Stimulated activated CD8-positive, alpha-beta memory T cell treated with anti-CD3 and anti-CD28 coated beads, Interleukin-15, amount 100 ng/mL, for 4 hours (primary cell): ENCODE data around the gene TAOK3.
"Not testable (repeated sequence)": the region's sequence is repeated elsewhere in the genome, so short reads cannot be mapped to it uniquely, and the experiment has no call there.

Experiments used
- DNase-seq, 2 donors: peaks; one replicate each; pipeline ENCODE4 v3.0.0-alpha.2; 2020; ENCODE audit warnings: low read depth in 2 of 2

The TAOK3 gene

GRCh38 chr12:118137148-118137678 is 235.5 kb downstream of the TAOK3 start:
- no peak for DNase-seq

GRCh38 chr12:118136559-118137003 is 236.1 kb downstream of the TAOK3 start:
- peak in 1 of 2 donors; percentile 8 for DNase-seq

GRCh38 chr12:118135788-118136558 is 236.7 kb downstream of the TAOK3 start, which contains the start of gene PEBP1:
PEBP1 (plus strand) TSS chr12:118136124; CDS start chr12:118136210, 86 bp downstream.
- peak; percentile 81 to 85 for DNase-seq

GRCh38 chr12:118129436-118129835 is 243.3 kb downstream of the TAOK3 start:
- DNase-seq: not testable (repeated sequence)

- no peak for DNase-seq
These were observed 244.8 kb downstream of the TAOK3 start for GRCh38 chr12:118127867-118128266.

- DNase-seq: no peak
These were observed 246.5 kb downstream of the TAOK3 start for GRCh38 chr12:118126119-118126757.

GRCh38 chr12:118125743-118126118 is 247.0 kb downstream of the TAOK3 start:
- no peak for DNase-seq

GRCh38 chr12:118124333-118124874 is 248.3 kb downstream of the TAOK3 start:
- no peak for DNase-seq

- DNase-seq: no peak
These were observed 250.4 kb downstream of the TAOK3 start for GRCh38 chr12:118122264-118122663.

- peak in 1 of 2 donors; percentile 24 for DNase-seq
These were observed 251.9 kb downstream of the TAOK3 start for GRCh38 chr12:118120579-118121363.

GRCh38 chr12:118119449-118119879 is 253.2 kb downstream of the TAOK3 start:
- no peak for DNase-seq

- no peak for DNase-seq
These were observed 263.6 kb downstream of the TAOK3 start for GRCh38 chr12:118109088-118109487.

- DNase-seq: no peak
These were observed 265.0 kb downstream of the TAOK3 start for GRCh38 chr12:118107694-118108093.

- DNase-seq: no peak
These were observed 265.7 kb downstream of the TAOK3 start for GRCh38 chr12:118107011-118107410.

GRCh38 chr12:118103601-118104382 is 268.9 kb downstream of the TAOK3 start, which contains the start of gene VSIG10:
VSIG10 (minus strand) TSS chr12:118104011; CDS start chr12:118103671, 340 bp downstream.
- DNase-seq: no peak

- no peak for DNase-seq
These were observed 269.5 kb downstream of the TAOK3 start for GRCh38 chr12:118103201-118103600.

GRCh38 chr12:118102609-118103008 is 270.1 kb downstream of the TAOK3 start:
- DNase-seq: no peak

- DNase-seq: no peak
These were observed 270.6 kb downstream of the TAOK3 start for GRCh38 chr12:118102070-118102469.

- DNase-seq: no peak
These were observed 271.7 kb downstream of the TAOK3 start for GRCh38 chr12:118101051-118101450.
